Neuronal stem cell (in vitro differentiated cells): Measurements from ENCODE around the gene GUCY2C.

Experiments used
- DNase-seq: peaks from one replicate; pipeline ENCODE4 v3.0.0-alpha.2; 2013; ENCODE audit warnings: low spot score
- H2AFZ ChIP-seq: one replicate; pipeline ENCODE4 v1.6.1; 2013; ENCODE audit warnings: mild to moderate bottlenecking, low read length, inconsistent platforms
- H2AK5ac ChIP-seq: 2 replicates; pipeline ENCODE4 v1.6.1; 2013; ENCODE audit warnings: low read depth, mild to moderate bottlenecking, inconsistent platforms, low read length, moderate library complexity, mixed read lengths
- H2BK120ac ChIP-seq: 2 replicates; pipeline ENCODE4 v1.6.1; 2013; ENCODE audit warnings: low read depth, mild to moderate bottlenecking, inconsistent platforms, low read length, moderate library complexity, mixed read lengths
- H2BK12ac ChIP-seq: one replicate; pipeline ENCODE4 v1.6.1; 2013; ENCODE audit warnings: low read length, inconsistent platforms
- H2BK15ac ChIP-seq: 2 replicates; pipeline ENCODE4 v1.6.1; 2013; ENCODE audit warnings: mild to moderate bottlenecking, low read length, inconsistent platforms, mixed read lengths
- H2BK5ac ChIP-seq: one replicate; pipeline ENCODE4 v1.6.1; 2013; ENCODE audit warnings: inconsistent platforms, mild to moderate bottlenecking, low read length, moderate library complexity
- H3K14ac ChIP-seq: one replicate; pipeline ENCODE4 v1.6.1; 2013; ENCODE audit warnings: low read length, inconsistent platforms
- H3K18ac ChIP-seq: 2 replicates; pipeline ENCODE4 v1.6.1; 2013; ENCODE audit warnings: low read length, inconsistent platforms
- H3K23ac ChIP-seq: 2 replicates; pipeline ENCODE4 v1.6.1; 2013; ENCODE audit warnings: low read depth, mild to moderate bottlenecking, mixed read lengths, low read length, inconsistent platforms; ENCODE audit not compliant: poor library complexity
- H3K27ac ChIP-seq: replicated peaks from 3 replicates; pipeline ENCODE4 v1.5.1; 2013; ENCODE audit warnings: low read length, inconsistent platforms
- H3K27me3 ChIP-seq, 3 experiments: 2 replicates each; pipeline ENCODE4 v1.6.1; 2013; ENCODE audit warnings: low read length in 3 of 3, mild to moderate bottlenecking in 2 of 3, inconsistent platforms in 1 of 3, low read depth in 1 of 3, mixed read lengths in 1 of 3, moderate library complexity in 1 of 3; ENCODE audit not compliant: control insufficient read depth in 3 of 3, insufficient read depth in 3 of 3
- H3K36me3 ChIP-seq, 2 donors: replicated peaks in 1 of 2; 2 replicates each; pipeline ENCODE4 v1.6.1; 2013; ENCODE audit warnings: low read length in 2 of 2; ENCODE audit not compliant: control insufficient read depth in 2 of 2, insufficient read depth in 2 of 2
- H3K4ac ChIP-seq: 2 replicates; pipeline ENCODE4 v1.6.1; 2013; ENCODE audit warnings: inconsistent platforms, mild to moderate bottlenecking, low read length, moderate library complexity
- H3K4me1 ChIP-seq, 2 donors: 1 replicate in 1 of 2; 2 replicates in 1 of 2; pipeline ENCODE4 v1.6.1; 2013; ENCODE audit warnings: low read length in 2 of 2, low read depth in 1 of 2; ENCODE audit not compliant: control insufficient read depth in 2 of 2, insufficient read depth in 1 of 2
- H3K4me2 ChIP-seq: one replicate; pipeline ENCODE4 v1.6.1; 2013; ENCODE audit warnings: mild to moderate bottlenecking, low read length, inconsistent platforms; ENCODE audit not compliant: insufficient read depth, poor library complexity, severe bottlenecking
- H3K4me3 ChIP-seq, 2 donors: 2 replicates each; pipeline ENCODE4 v1.5.1; 2013; ENCODE audit warnings: low read length in 2 of 2, mild to moderate bottlenecking in 2 of 2, inconsistent platforms in 1 of 2, moderate library complexity in 1 of 2
- H3K79me1 ChIP-seq: one replicate; pipeline ENCODE4 v1.6.1; 2013; ENCODE audit warnings: low read depth, mild to moderate bottlenecking, inconsistent platforms, low read length, moderate library complexity
- H3K9ac ChIP-seq: one replicate; pipeline ENCODE4 v1.6.1; 2013; ENCODE audit warnings: mild to moderate bottlenecking, low read depth, low read length, inconsistent platforms; ENCODE audit not compliant: poor library complexity
- H3K9me3 ChIP-seq, 2 donors: replicated peaks in 1 of 2; 2 replicates each; pipeline versions ENCODE3 to v1.6.1; 2013; ENCODE audit warnings: low read length in 2 of 2, mild to moderate bottlenecking in 2 of 2, inconsistent platforms in 1 of 2, low read depth in 1 of 2, mixed read lengths in 1 of 2, moderate library complexity in 1 of 2; ENCODE audit not compliant: control insufficient read depth in 2 of 2, insufficient read depth in 1 of 2
- H4K8ac ChIP-seq: one replicate; pipeline ENCODE4 v1.6.1; 2013; ENCODE audit warnings: low read depth, mild to moderate bottlenecking, inconsistent platforms, low read length, moderate library complexity
- H4K91ac ChIP-seq: one replicate; pipeline ENCODE4 v1.6.1; 2013; ENCODE audit warnings: low read length, low read depth, mild to moderate bottlenecking, inconsistent platforms; ENCODE audit not compliant: poor library complexity
- WGBS, 2 donors: extraction: QIAGEN DNeasy Blood & Tissue Kit; methylation state at CpG; one replicate each; pipeline ENCODE4 v1.1.7; 2013; ENCODE audit warnings: missing lambda C conversion rate in 2 of 2, mixed read lengths in 1 of 2; ENCODE audit not compliant: insufficient read length in 2 of 2, insufficient replicate concordance in 1 of 2; ENCODE audit errors: extremely low coverage in 2 of 2; 5-methylcytosine and 5-hydroxymethylcytosine counted together

The GUCY2C gene

GRCh38 chr12:14681190-14681589 is 15.2 kb downstream of the GUCY2C start:
- no peak overlapping the region for H2BK120ac ChIP-seq
- no peaks in the 10 kb centered on the region for H3K36me3 ChIP-seq
- H2AK5ac ChIP-seq = no peak overlapping the region
- no peaks in the 10 kb centered on the region for H3K27me3 ChIP-seq
- no peak overlapping the region for H4K8ac ChIP-seq
- no CpG with 5 or more reads among the region's 3 CpGs for WGBS, 2 donors
- H2BK12ac ChIP-seq = no peak overlapping the region
- H3K9ac ChIP-seq = no peak overlapping the region
- no peak overlapping the region for H3K4me3 ChIP-seq
- no peak for DNase-seq
- no peaks in the 10 kb centered on the region for H3K79me1 ChIP-seq
- H4K91ac ChIP-seq = no peak overlapping the region
- no peak overlapping the region for H3K27ac ChIP-seq
- no peaks in the 10 kb centered on the region for H3K4me1 ChIP-seq
- H3K23ac ChIP-seq = no peak overlapping the region
- no peak overlapping the region for H2AFZ ChIP-seq
- H3K4me2 ChIP-seq = no peak overlapping the region
- no peak overlapping the region for H3K14ac ChIP-seq
- H3K9me3 ChIP-seq = no peaks in the 10 kb centered on the region
- no peak overlapping the region for H3K4ac ChIP-seq
- H2BK5ac ChIP-seq = no peak overlapping the region
- no peak overlapping the region for H3K18ac ChIP-seq
- H2BK15ac ChIP-seq = no peak overlapping the region

GRCh38 chr12:14678547-14679150 is 17.8 kb downstream of the GUCY2C start:
- H3K4me2 ChIP-seq = no peak overlapping the region
- no peak overlapping the region for H4K8ac ChIP-seq
- H3K9ac ChIP-seq = no peak overlapping the region
- no peak overlapping the region for H3K18ac ChIP-seq
- WGBS, 2 donors = no CpG with 5 or more reads among the region's 6 CpGs
- no peak overlapping the region for H2AFZ ChIP-seq
- no peak overlapping the region for H2AK5ac ChIP-seq
- no peaks in the 10 kb centered on the region for H3K4me1 ChIP-seq
- H3K79me1 ChIP-seq = no peaks in the 10 kb centered on the region
- H3K4ac ChIP-seq = no peak overlapping the region
- no peak overlapping the region for H2BK12ac ChIP-seq
- no peak overlapping the region for H3K23ac ChIP-seq
- H3K27me3 ChIP-seq = no peaks in the 10 kb centered on the region
- no peak overlapping the region for H2BK120ac ChIP-seq
- H3K9me3 ChIP-seq = no peaks in the 10 kb centered on the region
- H3K4me3 ChIP-seq = no peak overlapping the region
- H3K14ac ChIP-seq = no peak overlapping the region
- H2BK15ac ChIP-seq = no peak overlapping the region
- no peak for DNase-seq
- H4K91ac ChIP-seq = no peak overlapping the region
- H2BK5ac ChIP-seq = no peak overlapping the region
- H3K36me3 ChIP-seq = no peaks in the 10 kb centered on the region
- H3K27ac ChIP-seq = no peak overlapping the region

- Histone ChIP-seq H3K4me2 (no peak overlapping the region), H3K9ac (no peak overlapping the region), H2BK5ac (no peak overlapping the region), H3K36me3 (no peaks in the 10 kb centered on the region), H3K23ac (no peak overlapping the region), H3K18ac (no peak overlapping the region), H3K4me3 (no peak overlapping the region), H3K4me1 (peaks cover 0 to 2% of the 10 kb centered on the region in 2 donors), H3K27ac (no peak overlapping the region), H2BK120ac (no peak overlapping the region), H2BK12ac (no peak overlapping the region), H3K27me3 (no peaks in the 10 kb centered on the region), H3K4ac (no peak overlapping the region), H2AK5ac (no peak overlapping the region), H4K8ac (no peak overlapping the region), H3K14ac (no peak overlapping the region), H3K9me3 (no peaks in the 10 kb centered on the region), H2BK15ac (no peak overlapping the region), H4K91ac (no peak overlapping the region), H3K79me1 (no peaks in the 10 kb centered on the region), H2AFZ (no peak overlapping the region)
- DNase-seq = no peak
- no CpG with 5 or more reads among the region's 3 CpGs for WGBS, 2 donors
Measured at GRCh38 chr12:14668591-14668990, 27.8 kb downstream of the GUCY2C start.

DNA sequence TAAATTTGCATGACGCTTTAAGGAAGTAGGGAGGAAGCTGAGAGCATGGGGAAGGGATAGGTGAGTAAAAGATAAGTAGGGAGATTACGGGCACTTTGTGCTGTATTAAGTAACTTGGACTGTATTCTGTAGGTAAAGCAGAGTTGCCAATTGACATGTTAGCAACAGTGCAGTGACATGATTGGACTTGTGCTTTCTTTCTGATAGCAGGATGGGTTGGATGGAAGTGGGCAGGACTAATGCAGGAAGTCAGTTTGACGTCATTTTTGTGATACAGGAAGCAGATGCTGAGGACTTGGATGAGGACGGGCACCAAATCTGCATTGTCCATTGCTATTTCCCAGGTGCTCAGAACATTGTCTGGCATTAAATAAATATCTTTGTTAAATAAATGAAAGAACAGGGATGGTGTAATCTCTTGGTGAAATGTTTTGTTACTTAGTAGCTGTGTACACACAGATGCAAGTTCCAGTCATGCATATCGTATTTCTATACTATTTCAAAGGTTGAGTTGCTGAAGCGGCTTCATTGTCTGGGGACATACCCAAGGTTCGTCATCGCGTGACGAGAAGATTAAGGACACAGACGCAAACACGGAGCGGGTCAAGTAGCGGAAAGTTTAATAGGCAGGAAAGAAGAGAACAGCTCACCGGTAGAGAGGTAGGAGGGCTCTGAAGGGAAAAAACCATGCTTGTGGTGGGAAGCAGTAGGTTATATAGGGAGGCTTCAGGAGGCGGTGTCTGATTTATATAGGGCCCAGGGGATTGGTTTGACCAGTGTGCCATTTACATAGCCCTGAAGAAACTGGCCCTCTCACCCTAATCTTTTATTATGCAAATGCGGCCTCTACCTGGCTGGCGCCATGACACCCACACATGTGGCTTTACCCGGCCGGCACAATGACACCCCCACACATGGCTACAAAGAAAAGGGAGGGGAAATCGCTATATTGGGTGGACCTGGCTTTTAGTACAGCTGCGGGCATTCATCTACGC is 30.7 kb downstream of the GUCY2C start:
- Histone ChIP-seq H3K23ac (no peak overlapping the region), H3K9ac (no peak overlapping the region), H3K79me1 (no peaks in the 10 kb centered on the region), H2BK12ac (no peak overlapping the region), H3K18ac (no peak overlapping the region), H3K4me3 (no peak overlapping the region), H3K4ac (no peak overlapping the region), H2BK5ac (no peak overlapping the region), H3K9me3 (no peaks in the 10 kb centered on the region), H3K4me1 (peaks cover 0 to 2% of the 10 kb centered on the region in 2 donors), H3K36me3 (no peaks in the 10 kb centered on the region), H2AK5ac (no peak overlapping the region), H3K27me3 (no peaks in the 10 kb centered on the region), H3K27ac (no peak overlapping the region), H2BK15ac (no peak overlapping the region), H2BK120ac (no peak overlapping the region), H4K91ac (no peak overlapping the region), H3K4me2 (no peak overlapping the region), H3K14ac (no peak overlapping the region), H4K8ac (no peak overlapping the region), H2AFZ (peak overlapping the region; percentile 66)
- no peak for DNase-seq
- WGBS, 2 donors = no CpG with 5 or more reads among the region's 23 CpGs
